ENCODE results near the gene CD248. TPM values are rescaled to one million over a fixed set of nuclear protein-coding genes. Genes with fewer than 3 reads are reported as not detected.
"Not testable (repeated sequence)": the region's sequence is repeated elsewhere in the genome, so short reads cannot be mapped to it uniquely, and the experiment has no call there.

Gene CD248
- total RNA-seq, 1 donor from 2014 or later: 31.2 TPM

DNA sequence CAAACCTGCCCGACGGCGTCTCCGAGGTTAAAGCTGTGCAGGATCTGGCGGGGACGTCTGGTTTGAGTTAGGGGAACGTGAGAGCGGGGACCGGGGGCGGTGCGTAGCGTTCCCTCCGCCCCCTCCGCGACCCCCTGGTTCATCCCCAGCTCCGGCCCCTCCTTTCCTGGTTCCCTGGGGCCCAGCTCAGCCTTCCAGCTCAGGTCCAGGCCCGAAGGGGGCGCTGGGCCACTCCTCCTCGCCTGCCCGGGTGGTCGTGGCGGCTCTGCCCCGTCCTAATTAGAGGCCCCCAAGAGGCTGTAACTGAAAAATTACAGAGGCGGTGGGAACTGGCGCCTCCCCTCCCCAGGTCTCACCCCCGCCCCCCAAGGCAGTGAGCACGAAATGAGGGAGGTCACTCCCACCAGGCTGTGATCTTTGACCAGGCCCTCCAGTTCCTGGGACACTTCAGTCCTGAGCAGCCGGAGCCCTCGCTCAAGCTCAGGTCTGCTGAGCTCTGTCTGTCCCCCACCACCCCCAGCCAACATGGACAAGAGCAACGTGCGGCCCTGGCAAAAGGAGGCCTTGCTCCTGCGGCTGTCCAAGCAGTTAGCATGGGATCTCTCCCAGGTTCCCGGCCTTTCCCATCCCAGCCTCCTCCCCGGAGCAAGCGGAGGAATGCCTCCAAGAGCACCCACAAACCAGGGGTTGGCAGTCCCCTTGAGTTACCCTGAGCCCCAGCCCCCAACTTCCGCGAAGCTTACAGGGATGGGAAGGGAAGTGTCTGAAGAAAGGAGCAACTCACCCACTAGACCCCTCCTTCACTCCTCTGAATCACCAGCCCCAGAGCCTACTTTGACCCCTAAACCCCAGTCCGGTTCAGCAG lies 3.3 kb downstream of the CD248 start:
- DNase-seq: peak; percentile 98

DNA sequence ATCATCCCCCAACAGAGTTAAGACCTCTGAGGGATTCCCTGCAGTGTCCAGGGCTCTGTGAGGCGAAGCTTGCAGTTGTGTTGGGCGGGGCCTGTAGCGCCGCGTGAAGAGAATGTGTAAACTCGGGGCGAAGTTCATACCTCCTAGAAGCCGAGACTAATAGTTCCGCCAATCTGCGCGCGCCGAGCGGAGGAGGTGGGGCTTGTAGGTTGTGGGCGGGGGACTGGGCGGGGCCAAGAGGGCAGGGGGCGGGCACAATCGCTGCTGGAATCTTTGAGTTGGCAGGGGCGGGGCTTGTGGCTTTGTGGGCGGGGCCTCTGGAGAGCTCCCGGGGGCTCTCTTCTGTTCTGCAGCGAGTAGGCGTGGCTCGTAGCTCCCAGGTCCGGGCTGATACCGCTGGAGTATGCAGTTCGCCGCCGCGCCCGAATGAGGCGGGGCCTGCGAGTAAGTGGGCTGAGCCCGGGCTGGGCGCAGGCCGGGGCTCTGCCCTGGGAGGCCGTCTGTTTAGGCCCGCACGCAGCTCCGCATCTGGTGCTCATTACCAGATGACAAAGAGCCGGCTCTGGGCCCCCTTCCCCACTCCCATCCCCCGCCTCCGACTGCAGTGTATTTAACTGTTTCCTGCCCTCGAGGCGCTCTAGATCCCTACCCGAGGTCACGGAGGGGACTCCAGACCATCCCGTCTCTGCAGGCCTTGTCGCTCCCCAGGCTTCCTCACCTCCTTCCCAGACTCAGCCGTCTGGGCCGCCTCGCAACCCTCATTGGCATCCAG lies 4.1 kb downstream of the CD248 start:
- DNase-seq: peak; percentile 99

DNA sequence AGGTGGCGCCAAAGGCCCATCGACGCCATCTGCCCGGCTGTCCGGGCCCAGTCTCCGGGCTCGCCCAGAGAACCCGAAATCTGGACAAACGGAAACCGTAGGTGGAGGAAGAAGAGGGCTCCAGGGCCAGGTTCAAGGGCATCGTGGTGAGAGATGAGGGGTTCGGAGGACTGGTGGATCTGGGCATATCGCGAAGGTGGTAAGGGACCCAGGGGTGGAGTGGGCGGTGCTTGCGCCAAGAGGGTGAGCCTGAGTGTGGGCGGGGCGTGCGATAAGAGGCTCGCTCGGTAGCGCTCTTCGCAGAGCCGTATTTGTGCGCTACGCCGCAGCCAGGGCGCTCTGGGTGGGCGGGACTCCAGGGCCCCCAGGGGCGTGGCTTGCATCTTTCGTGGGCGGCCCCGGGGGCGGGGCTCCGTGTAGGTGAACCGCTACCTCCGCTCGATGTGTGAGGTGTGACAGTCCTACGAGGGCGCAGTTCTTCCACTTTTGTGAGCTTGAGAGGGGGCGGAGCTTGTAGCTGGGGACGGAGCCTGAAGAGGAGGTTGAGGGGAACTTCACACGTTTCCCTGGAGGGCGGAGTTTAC lies 4.8 kb downstream of the CD248 start:
- DNase-seq: peak; percentile 88

DNA sequence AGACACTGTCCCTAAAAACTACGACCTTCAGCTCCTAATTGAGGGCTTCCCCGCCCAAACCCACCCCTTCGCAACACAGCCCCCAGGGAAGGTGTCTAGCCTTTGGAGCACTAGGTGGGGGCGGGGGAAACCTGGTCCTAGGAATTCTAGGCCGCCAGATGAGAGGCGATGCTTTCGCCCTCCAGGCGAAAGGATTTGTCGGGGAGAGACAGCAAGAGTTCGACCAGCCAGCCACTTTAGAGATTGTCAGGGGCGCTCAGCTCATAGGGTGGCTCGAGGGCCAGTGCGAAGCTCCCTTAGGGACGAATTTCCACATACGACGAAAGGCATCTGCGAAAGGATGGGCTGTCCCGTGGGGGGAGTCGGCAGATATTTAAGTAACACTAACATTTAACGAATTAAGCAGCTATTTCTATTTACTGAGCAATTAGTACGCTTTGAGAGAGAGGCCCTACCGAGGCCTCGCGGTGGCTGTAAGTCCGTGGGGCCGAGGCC lies 5.3 kb downstream of the CD248 start:
- DNase-seq: no peak

DNA sequence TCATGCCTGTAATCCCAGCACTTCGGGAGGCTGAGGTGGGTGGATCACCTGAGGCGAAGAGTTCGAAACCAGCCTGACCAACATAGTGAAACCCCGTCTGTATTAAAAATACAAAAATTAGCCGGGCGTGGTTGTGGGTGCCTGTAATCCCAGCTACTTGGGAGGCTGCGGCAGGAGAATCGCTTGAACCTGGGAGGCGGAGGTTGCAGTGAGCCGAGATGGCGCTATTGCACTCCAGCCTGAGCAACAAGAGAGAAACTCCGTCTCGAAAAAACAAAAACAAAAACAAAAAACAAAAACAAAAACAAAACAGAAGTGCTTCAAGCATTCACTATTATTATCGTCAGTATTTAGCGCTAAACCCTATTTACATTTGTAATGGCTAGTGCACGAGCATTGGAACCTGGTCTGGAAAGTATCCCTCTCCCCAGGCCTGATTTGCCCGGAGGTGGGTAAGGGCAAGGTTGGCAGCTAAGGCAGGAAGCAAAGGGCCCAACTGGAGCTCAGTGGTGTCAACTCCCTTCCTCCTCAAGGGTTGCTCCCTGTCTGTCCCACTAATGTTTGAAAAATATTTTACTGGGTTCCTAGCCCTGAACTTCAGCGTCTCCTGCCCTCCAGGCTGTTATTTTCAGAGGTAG lies 5.9 kb downstream of the CD248 start:
- not testable (repeated sequence) for DNase-seq

DNA sequence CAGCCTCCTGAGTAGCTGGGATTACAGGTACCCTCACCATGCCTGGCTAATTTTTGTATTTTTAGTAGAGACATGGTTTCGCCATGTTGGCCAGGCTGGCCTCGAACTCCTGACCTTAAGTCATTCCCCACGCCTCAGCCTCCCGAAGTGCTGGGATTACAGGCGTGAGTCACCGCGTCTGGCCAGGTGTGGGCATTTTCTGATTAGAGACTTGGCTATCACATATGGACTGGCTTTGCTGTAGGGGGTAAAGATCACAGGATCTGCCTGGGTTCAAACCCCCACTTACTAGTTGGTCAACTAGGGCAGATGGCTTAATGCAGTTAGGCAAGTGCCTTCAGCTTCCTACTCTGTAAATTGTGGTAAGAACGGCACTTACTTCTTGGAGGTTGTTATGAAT lies 6.5 kb downstream of the CD248 start:
- DNase-seq: no peak

DNA sequence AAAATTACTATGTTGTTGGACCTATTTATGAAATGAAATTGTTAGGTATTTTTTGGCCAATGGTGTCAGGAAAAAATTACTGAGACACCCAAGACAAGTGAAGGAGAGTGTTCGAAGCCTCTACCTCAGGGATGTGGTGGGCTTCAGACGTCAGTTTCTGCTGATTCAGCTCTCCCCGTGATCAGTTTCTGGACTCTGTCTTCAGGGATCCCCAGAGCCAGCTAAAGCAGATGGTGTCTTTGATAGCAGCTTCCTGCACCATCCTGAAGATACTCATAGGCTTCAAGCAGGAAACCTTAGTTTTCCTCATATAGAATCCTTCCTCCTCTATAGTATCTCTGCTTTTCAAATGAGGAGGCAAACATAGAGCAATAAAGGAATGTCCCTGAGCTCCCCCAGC lies 7.4 kb downstream of the CD248 start:
- DNase-seq: no peak

DNA sequence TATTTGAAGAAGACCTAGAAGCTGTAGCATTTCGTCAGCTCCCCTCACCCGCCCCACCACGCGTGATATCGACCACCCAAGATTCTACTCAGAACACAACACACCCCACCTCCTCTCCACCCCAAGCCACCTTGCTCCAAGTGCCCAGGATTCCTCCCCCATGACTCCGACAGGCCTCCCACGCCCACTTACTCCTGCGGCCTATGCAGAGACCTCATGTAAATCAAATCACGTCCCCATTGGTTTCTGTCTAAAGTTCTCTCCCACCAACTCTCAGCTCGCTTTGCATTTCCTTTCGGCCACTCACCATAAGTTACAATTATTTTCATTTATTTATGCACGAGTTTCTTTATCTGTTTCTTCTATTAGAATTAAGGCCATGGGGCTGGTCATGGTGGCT lies 14.2 kb downstream of the CD248 start:
- no peak for DNase-seq

DNA sequence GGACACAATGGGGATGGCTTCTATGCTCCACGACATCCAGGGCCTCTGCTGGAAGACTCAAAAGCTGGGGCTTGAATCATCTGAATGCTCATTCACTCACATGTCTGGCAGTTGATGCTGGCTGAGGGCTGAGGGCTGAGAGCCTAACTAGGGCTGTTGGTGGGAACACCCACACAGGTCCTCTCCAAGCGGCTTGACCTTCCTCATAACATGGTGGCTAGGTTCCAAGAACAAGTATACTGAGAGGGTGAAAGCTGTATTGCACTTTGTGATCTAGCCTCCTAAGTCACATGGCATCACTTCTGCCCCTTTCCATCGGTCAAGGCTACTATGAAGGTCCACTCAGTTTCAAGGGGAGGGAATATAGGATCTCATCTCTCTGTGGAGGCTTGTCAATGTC lies 17.7 kb downstream of the CD248 start:
- no peak for DNase-seq

DNA sequence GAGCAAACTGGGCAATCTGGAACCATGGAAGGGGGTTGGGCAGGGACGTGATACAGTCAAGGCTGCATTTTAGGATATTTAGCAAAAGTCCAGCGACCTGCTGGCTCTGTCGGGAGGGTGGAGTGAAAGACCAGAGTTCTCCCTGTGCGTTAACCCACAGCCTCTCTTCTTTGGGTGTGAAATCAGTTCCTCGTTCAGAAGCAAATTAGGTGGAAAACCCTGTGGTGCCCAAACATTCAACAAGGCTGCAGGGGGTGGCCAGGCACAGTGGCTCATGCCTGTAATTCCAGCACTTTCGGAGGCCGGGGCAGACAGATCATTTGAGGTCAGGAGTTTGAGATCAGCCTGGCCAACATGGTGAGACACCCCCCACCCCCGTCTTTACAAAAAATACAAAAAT lies 19.2 kb downstream of the CD248 start:
- DNase-seq: no peak

DNA sequence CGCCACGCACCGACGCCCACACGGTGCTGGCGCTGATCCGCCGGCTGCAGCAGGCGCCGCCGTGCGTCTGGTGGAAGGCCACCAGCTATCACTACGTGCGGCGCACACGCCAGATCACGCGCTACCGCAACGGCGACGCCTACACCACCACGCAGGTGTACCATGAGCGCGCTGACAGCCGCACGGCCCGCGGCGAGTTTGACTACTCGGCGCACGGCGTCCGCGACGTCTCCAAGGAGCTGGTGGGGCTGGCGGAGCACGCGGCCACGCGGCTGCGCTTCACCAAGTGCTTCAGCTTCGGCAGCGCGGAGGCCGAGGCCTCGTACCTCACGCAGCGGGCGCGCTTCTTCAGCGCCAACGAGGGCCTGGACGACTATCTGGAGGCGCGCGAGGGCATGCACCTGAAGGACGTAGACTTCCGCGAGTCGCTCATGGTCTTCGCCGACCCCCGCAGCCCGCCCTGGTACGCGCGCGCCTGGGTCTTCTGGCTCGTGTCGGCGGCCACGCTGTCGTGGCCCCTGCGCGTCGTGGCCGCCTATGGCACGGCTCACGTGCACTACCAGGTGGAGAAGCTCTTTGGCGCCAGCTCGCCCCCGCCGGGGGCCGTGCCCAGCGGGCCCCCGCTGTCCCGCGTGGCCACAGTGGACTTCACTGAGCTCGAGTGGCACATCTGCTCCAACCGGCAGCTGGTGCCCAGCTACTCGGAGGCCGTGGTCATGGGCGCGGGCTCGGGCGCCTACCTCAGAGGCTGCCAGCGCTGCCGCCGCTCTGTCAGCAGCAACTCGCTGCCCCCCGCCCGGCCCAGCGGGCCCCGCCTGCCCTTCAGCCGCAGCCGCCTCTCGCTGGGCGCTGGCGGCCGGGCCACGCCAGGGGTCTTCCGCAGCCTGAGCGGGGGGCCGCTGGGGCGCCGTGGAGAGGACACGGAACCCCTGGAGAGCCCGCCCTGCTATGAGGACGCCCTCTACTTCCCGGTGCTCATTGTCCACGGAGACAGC lies 21.9 kb downstream of the CD248 start:
- no peak for DNase-seq

DNA sequence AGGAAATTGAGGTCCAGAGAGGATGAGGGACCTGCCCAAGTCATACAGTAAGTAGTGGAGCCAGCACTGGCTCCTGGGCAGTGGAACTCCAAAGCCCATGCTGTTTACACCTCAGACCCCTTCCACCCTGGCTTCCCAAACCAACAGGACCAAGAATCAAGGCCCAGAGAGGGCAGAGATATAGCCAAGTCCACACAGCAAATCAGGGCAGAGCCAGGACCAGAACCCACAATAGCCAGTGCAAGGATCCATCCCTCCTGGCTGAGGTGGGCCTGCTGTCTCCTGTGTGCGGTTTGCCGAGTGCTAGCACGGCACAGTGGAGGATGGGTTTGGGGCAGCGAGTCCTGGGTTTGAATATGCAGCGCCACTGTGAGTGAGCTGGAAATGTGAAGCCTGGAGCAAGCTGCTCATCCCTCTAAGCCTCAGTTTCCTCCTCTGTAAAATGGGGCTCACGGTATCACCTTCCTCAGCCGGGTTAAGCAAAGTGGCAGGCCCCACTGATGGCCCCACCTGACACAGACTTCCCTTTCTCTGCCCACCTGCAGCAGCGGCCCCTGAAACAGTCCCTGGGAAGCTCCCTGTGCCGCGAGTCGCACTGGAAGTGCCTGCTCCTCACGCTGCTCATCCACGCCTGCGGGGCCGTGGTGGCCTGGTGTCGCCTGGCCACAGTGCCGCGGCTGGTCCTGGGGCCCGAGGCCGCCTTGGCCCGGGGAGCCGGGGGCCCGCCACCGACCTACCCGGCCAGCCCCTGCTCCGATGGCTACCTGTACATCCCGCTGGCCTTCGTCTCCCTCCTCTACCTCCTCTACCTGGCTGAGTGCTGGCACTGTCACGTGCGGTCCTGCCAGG lies 22.8 kb downstream of the CD248 start:
- no peak for DNase-seq

DNA sequence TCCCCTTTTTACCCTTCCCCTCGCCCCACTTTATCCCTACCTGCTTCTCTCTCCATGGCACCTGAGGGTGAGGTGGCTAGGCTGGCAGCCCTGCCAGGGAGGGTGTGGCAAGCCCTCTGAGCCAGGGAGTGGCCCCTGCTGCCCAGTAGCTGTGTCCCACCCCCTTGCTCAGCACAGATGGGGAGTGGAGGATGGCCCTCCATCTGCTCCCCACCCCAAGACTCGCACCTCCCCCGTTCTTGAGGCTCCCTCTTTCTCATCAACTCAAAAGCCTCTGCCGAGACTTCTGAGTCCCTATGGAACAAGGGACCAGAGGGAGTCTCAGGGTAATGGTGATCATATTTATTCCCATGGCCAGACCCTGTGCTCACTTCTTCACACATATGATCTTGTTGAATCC lies 23.5 kb downstream of the CD248 start:
- DNase-seq: no peak

DNA sequence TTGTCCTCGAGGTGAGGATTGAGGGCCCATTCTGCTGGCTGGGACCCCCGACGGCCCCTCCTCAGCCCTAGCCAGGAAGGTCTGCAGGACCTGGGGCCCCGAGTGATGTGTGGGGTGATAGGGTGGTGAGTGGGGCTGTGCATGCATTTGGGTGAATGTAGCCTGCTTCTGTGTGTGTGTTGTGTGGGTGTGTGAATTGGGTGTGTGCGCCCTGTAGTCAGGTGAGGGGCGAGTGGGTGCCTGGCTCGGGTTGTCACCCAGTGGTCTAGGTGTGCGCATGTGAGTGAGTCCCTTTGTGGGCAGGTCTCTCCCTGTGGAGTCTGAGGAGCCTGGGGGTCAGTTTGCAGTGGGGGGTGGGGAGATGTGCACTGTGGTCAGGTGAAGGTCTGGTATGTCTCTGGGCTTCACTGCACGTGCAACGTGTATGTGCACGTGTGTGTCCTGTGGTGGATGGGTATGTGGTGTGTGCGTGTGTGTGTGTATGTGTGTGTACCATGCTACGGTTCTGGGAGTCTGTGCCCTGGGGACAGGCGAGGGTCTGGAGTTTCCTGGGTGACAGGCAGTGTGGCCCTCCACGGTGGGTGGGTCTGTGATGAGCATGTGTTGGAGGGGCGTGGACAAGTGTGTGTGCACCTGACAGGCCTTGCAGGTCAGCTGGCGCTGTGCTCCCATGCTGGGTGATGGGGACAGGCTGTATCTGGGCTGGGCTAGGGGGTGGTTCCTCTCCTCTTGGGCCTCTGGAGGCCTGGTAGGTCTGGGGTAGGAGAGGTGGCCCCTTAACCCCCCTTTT lies 24.1 kb downstream of the CD248 start:
- DNase-seq: no peak

DNA sequence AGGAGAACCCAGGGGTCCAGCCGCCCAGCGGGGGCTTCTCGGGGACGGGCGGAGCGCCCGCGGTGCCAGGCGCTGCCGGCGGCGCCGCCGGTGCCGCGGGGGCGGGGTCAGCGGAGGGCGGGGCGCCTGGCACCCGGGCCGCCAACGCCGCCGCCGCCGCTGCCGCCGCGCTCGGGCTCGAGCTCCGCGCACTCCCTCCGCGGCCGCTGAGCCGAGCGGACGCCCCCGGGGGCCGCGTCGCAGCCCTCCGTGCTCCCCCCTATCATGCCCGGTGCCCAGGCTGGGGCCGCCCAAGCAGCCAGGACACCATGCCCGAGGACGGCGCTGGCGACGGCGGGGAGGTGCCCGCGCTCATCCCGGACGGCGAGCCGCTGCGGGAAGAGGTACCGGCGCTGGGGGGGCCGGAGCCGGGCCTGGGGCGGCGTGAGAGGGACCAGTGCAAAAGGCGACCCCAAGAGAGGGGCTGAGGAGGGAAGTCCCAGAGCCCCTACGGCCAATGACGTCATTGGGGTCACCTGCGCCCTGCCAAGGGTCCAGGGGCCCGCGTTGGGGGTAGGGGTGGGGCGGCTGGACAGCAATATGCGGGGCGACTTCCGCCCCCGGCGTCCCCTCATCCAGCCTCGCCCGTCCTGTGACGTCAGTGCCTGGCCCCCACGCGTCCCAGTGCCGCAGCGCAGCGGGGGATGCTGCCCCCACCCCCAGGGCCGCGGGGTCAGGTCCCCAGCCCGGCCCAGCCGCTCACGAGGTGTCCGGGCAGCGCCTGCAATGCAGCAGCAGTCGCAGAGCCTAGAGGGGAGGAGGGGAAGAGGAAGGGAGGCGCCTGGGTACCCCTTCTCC lies 24.9 kb downstream of the CD248 start, which contains the start of gene TMEM151A:
Gene TMEM151A, plus strand, starts transcription at position 189 of the 837 bp plus-strand sequence. Its CDS starts 120 bp downstream, at position 309.
- DNase-seq: no peak

DNA sequence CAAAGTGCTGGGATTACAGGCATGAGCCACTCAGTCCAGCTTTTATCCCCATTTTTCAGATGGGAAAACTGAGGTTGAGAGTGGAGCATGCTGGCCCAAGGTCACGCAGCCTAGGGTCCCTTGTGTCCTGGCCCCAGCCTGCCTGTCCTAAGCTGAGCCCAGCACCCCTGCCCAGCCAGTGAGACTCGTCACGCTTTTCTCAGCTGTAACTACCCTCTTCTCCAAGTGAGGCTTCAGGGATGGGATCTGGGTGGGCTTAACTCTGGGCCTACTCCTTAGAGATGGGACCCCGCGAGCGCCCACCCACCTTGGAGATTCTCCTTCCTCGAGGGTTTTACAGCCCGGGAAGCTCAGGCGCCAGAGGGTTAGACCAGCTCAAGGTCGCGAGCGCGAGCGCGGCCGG lies 25.5 kb downstream of the CD248 start:
- no peak for DNase-seq

DNA sequence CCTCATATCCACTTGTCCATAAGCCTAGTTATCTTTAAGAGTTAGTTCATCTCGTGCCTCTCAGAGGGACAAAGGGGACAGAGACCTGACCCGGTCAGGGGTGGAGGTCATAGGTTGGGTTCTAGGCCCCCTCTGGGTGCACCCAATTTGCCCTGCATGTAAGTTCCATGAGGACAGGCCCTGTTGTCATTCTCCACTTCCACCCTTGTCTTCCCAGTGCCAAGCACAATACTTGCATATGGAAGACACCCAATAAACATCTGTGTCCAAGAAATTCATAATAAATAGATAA lies 26.6 kb downstream of the CD248 start:
- DNase-seq: no peak

DNA sequence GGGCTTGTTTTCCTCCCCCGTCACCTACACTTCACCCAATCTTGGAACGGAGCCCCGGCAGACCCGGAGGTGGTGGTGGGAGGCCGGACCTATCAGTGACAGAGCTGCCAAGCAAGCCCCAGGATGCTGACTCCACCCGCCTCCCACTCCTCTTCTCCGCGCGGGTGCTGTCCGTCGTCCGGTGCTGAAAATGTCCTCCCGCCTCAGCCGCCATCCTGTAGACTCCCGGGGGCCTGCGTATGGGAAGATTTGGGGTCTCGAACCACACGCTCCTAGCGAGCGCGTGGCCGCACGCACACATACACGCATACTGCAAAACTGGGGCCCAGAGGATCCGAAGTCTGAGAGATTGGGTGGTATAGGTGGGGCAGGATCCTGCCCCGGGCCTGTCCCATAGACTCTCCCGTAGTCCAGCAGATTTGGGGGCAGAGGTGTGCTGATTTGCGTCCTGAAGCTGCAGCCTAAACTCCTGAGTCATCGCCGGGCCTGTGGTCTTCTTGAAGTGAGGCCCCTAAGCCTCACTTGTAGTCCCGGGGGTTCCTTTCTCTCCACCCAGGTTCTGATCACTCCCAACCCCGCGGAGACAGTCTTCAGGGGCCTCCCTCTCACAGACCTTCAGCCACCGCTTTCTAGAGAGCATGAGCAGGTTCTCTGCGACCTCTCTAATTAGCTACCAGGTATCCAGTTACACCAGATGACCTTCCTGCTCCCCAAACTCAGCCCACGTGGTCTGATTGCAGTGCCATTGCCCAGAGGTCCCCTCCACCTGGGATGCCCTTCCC lies 27.1 kb downstream of the CD248 start:
- peak; percentile 84 for DNase-seq
